WTC11 (cell line): ENCODE results near the gene C2orf66.

Experiments used
- EMX1 ChIP-seq: fragments of 250-450 bp; sonication (Bioruptor Pico); IDR thresholded peaks from 2 replicates; pipeline ENCODE4 v1.8.0; 2021; ENCODE audit warnings: mild to moderate bottlenecking
- ETV6 ChIP-seq: sonication (generic); formaldehyde crosslinking; IDR thresholded peaks from 2 replicates; pipeline ENCODE4 v1.8.1; 2022; ENCODE audit warnings: mild to moderate bottlenecking, missing genetic modification reagents
- RORB ChIP-seq: fragments of 250-450 bp; sonication (Bioruptor Pico); IDR thresholded peaks from 2 replicates; pipeline ENCODE4 v1.9.0; 2021; ENCODE audit warnings: mild to moderate bottlenecking
- SMAD4 ChIP-seq: sonication (generic); formaldehyde crosslinking; IDR thresholded peaks from 2 replicates; pipeline ENCODE4 v1.8.0; 2022; ENCODE audit warnings: mild to moderate bottlenecking, missing genetic modification reagents
- SP1 ChIP-seq: sonication (generic); formaldehyde crosslinking; conservative IDR thresholded peaks from 2 replicates; pipeline ENCODE4 v1.8.1; 2022; ENCODE audit warnings: missing genetic modification reagents
- TF ChIP-seq, protein P1 (sequence below): sonication (generic); formaldehyde crosslinking; IDR thresholded peaks from 2 replicates; pipeline ENCODE4 v1.8.1; 2022; ENCODE audit warnings: mild to moderate bottlenecking, moderate library complexity, missing genetic modification reagents
- TF ChIP-seq, protein P2 (sequence below): sonication (generic); formaldehyde crosslinking; IDR thresholded peaks from 2 replicates; pipeline ENCODE4 v1.8.0; 2022; ENCODE audit warnings: mild to moderate bottlenecking, missing genetic modification reagents
- TF ChIP-seq, protein P3 (sequence below): sonication (generic); formaldehyde crosslinking; IDR thresholded peaks from 2 replicates; pipeline ENCODE4 v1.8.1; 2023; ENCODE audit warnings: mild to moderate bottlenecking, missing genetic modification reagents, moderate library complexity
- TF ChIP-seq, protein P4 (sequence below): fragments of 200-600 bp; IDR thresholded peaks from 2 replicates; pipeline ENCODE4 v1.8.0; 2022; ENCODE audit warnings: antibody characterized with exemption
- TF ChIP-seq, protein P5 (sequence below): sonication (generic); formaldehyde crosslinking; IDR thresholded peaks from 2 replicates; pipeline ENCODE4 v1.8.1; 2023; ENCODE audit warnings: mild to moderate bottlenecking, missing genetic modification reagents, borderline replicate concordance

DNA sequence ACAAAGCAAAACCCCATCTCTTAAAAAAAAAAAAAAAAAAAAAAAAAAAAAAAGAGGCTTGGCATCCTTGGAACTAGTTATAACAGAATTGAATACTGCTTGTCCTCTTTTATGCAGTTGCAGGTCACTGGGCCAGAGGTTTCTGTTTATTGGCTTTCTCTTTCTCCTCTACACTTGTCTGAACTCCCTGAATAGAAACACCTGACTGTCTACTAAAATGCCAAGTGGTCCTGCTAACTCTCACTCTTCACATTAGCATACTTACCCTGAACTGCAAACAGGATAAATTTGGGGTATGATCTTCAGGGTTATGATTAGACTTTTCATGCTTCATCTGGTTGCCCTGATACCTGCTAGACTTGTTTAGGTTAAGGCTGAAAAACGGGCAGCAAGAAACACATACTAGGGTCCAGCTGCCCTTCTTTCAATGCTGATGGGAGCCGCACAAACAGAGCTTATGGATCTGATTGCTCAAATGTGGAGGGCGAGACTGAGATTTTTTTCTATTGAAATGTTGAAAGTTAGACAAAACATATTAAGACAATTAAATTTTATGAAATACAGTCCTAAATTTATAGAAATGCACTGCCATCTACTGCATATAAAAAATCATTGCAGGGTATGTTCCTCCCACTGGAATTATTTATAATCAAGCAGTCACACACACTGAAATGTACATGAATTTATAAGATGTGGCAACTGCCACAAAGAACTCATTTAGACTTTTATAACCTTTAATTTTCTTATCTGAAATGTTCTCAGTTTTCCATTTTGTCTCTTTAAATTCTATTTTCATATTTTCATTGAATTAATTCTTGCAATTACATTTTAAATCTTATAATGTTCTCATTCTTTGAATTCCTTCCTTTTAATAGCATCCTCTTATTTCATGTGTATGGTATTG lies 50.4 kb downstream of the C2orf66 start:
- TF ChIP-seq, protein P1, sequence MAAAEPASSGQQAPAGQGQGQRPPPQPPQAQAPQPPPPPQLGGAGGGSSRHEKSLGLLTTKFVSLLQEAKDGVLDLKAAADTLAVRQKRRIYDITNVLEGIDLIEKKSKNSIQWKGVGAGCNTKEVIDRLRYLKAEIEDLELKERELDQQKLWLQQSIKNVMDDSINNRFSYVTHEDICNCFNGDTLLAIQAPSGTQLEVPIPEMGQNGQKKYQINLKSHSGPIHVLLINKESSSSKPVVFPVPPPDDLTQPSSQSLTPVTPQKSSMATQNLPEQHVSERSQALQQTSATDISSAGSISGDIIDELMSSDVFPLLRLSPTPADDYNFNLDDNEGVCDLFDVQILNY = no peak
- TF ChIP-seq SP1 (CRISPR knock-in tag) (no peak), EMX1 (CRISPR knock-in tag) (no peak), SMAD4 (CRISPR knock-in tag) (no peak), ETV6 (CRISPR knock-in tag) (no peak), RORB (CRISPR knock-in tag) (no peak)
- TF ChIP-seq, protein P2, sequence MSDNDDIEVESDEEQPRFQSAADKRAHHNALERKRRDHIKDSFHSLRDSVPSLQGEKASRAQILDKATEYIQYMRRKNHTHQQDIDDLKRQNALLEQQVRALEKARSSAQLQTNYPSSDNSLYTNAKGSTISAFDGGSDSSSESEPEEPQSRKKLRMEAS (CRISPR knock-in tag) = no peak
- TF ChIP-seq, protein P3, sequence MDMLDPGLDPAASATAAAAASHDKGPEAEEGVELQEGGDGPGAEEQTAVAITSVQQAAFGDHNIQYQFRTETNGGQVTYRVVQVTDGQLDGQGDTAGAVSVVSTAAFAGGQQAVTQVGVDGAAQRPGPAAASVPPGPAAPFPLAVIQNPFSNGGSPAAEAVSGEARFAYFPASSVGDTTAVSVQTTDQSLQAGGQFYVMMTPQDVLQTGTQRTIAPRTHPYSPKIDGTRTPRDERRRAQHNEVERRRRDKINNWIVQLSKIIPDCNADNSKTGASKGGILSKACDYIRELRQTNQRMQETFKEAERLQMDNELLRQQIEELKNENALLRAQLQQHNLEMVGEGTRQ (CRISPR knock-in tag) = no peak
- TF ChIP-seq, protein P4, sequence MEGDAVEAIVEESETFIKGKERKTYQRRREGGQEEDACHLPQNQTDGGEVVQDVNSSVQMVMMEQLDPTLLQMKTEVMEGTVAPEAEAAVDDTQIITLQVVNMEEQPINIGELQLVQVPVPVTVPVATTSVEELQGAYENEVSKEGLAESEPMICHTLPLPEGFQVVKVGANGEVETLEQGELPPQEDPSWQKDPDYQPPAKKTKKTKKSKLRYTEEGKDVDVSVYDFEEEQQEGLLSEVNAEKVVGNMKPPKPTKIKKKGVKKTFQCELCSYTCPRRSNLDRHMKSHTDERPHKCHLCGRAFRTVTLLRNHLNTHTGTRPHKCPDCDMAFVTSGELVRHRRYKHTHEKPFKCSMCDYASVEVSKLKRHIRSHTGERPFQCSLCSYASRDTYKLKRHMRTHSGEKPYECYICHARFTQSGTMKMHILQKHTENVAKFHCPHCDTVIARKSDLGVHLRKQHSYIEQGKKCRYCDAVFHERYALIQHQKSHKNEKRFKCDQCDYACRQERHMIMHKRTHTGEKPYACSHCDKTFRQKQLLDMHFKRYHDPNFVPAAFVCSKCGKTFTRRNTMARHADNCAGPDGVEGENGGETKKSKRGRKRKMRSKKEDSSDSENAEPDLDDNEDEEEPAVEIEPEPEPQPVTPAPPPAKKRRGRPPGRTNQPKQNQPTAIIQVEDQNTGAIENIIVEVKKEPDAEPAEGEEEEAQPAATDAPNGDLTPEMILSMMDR = no peak
- TF ChIP-seq, protein P5, sequence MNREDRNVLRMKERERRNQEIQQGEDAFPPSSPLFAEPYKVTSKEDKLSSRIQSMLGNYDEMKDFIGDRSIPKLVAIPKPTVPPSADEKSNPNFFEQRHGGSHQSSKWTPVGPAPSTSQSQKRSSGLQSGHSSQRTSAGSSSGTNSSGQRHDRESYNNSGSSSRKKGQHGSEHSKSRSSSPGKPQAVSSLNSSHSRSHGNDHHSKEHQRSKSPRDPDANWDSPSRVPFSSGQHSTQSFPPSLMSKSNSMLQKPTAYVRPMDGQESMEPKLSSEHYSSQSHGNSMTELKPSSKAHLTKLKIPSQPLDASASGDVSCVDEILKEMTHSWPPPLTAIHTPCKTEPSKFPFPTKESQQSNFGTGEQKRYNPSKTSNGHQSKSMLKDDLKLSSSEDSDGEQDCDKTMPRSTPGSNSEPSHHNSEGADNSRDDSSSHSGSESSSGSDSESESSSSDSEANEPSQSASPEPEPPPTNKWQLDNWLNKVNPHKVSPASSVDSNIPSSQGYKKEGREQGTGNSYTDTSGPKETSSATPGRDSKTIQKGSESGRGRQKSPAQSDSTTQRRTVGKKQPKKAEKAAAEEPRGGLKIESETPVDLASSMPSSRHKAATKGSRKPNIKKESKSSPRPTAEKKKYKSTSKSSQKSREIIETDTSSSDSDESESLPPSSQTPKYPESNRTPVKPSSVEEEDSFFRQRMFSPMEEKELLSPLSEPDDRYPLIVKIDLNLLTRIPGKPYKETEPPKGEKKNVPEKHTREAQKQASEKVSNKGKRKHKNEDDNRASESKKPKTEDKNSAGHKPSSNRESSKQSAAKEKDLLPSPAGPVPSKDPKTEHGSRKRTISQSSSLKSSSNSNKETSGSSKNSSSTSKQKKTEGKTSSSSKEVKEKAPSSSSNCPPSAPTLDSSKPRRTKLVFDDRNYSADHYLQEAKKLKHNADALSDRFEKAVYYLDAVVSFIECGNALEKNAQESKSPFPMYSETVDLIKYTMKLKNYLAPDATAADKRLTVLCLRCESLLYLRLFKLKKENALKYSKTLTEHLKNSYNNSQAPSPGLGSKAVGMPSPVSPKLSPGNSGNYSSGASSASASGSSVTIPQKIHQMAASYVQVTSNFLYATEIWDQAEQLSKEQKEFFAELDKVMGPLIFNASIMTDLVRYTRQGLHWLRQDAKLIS (CRISPR knock-in tag) = no peak
